Cerebellar cortex (tissue), 1 donor: ENCODE measurements around the gene C18orf63.

Source experiments
- DNase-seq: peaks from one replicate; pipeline ENCODE4 v3.0.0-alpha.2; 2015; ENCODE audit warnings: low spot score

The C18orf63 gene

DNA sequence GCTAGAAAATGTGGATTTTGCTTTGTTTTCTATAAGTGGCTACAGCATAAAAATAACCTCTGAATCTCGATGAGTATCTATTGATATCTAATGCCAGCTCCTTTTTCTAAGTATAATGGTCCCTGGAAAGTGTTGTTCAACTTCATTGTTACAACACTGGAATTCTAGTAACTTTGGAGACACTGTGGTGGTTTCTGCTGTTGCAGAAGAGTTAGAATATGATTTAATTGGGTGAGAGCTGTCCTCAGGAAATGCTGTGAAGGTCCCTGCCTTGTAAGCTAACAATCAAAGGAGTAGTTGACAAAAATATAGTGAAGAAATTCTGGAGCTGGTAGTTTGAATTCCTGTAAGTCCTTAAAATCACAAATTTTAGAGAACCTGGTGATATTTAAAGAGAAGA is 62.1 kb downstream of the C18orf63 start:
- no peak for DNase-seq

DNA sequence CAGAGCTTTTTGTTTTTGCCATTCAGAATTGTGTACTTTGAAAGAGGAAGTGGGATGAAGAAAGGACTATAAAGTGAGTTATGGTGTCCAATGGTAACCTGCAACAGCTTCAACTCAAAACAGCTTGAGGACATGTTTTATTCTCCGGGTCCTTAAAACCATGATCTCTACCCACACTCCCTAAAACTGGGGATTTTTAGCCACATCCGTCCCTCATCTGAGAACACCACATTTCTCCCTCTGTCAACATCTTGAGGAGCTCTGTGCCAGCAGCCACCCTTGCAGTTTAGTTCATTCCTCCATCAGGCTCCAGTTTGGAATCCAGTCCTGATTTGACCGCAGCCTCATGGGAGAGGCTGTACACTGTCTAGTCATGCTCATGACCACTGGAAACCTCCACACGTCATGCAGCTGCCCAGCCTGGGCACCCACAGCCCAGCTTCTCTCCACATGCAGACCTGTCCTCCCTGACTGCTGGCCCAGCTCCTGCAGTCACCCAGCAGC is 62.6 kb downstream of the C18orf63 start:
- DNase-seq = no peak

DNA sequence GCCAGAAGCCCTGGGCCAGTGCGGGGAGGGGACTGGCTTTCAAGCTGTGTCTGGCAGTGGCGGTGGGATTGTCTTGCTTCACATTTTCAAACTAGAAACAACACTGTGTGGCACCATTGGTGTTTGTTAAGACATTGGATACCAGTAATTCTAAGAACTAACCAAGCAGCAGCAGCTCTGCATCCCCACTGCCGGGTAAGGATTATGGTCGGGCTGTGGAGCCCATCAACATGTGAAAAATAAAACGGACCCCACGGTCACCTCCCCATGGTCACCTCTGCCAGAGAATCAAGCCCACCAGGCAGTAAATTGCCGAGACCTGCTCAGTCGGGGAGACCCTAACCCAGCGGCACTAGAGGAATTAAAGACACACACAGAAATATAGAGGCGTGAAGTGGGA is 65.3 kb downstream of the C18orf63 start:
- DNase-seq = no peak

DNA sequence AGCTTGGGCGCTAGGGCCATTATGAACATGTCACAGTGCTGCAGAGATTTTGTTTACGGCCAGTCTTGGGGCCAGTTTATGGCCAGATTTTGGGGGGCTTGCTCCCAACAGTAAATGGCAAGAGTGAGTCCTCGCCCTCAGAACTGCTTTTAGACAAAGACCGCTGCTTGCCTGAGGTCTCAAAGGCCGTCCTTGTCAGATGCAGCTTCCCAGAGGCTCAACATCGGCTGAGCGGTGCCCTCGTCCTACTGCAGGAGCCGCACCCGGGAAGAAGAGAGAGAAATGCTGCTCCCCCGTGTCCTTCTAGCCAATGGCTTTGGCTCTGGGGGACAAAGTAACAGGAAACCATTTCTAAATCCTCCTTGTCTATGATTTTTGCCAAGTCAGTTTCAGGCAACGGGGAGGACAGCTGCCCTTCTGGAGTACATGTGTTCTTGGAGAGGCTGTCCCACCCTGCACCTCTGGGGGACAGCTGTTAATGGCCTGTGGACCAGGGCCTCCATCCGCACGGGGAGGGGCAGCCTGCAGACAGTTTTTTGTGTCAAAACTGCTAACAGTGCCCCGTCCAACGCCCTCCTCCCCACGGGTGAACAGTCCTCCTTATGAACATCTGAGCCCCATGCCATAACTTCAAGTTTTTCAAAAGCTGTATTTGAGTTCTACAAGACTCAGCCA is 66.1 kb downstream of the C18orf63 start:
- no peak for DNase-seq

DNA sequence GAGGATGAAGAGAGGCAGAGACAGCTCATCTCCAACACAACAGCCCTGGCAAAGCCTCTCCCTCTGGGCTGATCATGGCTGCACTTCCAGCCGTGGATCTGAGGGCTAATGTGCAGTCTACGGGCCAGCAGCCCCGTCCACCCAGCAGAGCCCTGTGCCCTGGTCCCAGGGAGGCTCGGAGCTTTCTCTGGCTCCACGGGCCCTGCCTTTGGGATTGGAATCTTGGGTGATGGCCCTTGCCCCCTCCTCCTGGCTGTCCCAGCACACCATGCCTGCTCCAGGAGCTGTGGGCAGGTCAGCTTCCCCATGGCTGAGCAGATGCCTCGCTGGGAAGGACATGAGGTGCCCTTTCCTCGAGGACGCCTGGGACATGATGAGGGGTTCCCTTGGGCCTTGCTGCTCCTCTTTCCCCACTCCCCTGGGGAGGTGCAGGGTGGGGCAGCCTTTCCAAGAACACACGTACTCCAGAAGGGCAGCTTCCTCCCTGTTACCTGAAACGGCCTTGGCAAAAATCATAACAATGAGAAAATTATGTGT is 66.9 kb downstream of the C18orf63 start:
- no peak for DNase-seq

DNA sequence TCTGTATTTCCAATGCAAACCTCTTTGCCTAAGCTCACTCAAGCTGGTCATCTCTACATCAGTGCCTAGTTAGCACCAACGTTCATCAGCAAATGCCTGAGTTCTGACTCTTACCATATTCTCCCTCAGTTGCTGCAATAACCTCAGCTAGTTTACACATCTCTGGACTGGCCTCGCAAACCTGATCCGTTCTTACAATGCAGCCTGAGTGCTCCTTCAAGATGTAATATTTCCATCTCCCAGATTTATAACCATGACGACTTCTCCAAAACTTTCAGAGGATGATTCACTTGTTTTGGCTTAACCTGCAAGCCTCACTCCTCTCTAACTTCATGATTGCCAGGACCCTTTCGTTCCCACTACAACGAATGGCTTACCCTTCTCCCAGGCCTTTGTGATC is 71.7 kb downstream of the C18orf63 start:
- no peak for DNase-seq

DNA sequence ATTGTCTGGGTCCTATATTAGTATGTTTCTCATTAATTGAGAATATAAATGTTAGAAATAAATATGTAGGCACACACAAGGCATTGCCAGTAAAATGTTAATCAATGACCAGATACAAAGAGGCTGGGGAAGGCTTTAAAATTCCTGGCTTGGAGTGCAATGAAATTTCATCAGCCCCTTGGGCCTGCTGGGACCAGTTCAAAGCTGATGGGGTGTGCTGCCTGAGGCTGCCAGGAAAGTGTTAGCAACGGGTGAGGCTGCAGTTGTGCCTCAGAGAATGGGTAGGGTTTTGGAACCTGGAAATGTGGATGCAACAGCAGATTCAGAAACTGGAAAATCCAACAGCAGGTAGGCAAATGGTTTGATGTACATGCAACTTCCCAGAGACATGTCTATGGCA is 72.6 kb downstream of the C18orf63 start:
- no peak for DNase-seq

DNA sequence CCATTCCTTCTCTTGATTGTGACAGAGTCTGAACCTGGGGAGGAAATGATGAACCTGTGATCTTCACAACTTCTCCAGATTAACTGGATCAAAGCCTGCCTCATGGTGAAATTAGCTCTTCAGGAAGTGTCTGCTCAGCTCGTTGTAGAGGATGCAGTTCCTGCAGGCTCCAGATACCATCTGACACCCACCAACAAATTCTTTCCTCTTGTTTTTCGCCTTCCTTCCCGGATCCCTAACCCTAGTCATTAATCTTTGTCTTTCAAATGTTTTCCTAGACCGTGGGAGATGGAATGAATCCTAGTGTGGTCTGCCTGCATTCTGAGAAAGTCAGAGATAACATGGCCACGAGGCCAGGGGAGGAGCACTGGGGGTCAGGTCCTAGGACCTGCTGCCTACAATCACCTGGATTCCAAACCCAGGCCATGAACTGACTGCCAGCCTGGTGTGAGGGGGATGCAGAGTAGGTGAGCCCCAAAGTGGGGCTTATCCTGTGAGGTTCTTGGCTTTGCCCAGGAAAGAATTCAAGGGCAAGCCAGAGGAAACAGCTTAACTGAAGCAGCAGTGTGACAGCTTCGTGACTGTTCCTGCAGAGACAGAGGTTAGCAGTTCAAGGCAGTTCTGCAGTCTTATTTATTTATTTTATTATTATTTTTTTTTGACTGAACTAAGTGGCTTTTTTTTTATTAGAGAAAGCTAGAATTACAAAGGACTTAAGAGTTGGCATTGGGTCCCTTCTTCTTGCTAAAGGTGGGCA is 73.7 kb downstream of the C18orf63 start:
- DNase-seq = no peak

DNA sequence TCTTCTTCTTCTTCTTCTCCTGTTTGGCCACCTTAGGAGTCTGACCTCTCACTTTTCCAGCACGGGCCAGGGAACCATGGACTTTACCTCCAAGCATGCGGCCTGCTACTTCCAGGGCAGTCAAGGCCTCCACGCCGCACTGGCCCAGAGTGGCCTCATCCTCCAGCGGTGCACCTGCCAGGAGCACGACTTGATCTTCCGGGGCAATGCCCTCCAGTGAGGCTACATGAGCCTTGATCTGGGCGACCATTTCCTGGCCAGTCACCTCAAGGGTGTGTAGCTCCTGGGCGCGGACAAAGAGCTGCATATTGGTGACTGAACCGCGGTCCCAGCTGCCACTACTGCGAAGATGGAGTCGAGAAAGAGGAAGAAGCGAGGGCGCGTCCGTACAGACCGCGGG is 74.4 kb downstream of the C18orf63 start:
- no peak for DNase-seq

DNA sequence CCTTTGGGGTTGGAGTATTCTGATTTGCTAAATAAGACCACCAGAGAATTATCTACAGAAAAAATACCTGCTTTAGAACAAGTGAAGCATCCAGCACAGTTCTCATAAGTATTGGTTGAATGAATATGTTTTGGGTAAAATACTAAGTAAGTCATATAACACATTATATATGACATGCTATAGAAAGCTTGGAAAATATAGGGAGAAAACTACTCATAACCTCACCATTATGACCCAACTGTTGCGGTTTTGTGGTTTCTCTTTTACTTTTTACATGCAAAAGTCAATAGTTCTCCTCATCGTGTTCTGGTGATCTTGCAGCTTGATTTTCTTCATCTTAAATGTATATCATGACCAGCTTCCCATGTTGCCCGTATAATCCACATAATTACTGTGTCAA is 75.3 kb downstream of the C18orf63 start:
- DNase-seq = no peak

DNA sequence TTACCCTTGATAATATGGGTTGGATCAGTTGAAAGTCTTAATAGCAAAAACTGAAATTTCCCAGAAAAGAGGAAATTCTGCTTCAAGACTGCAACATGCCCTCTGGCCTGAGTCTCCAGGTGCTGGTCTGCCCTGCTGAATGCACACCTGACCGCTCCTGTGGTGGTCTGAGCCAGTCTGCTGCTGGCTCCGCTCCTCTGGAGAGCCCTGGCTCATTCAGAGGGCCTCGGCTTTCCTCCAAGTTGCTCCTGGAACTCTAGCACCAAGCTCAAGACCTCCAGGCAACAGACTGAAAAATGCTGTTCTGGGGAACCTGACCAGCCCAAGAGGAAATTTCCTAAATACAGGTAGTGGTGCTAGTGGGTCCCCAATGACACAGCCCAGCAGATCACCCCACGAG is 76.7 kb downstream of the C18orf63 start:
- no peak for DNase-seq

DNA sequence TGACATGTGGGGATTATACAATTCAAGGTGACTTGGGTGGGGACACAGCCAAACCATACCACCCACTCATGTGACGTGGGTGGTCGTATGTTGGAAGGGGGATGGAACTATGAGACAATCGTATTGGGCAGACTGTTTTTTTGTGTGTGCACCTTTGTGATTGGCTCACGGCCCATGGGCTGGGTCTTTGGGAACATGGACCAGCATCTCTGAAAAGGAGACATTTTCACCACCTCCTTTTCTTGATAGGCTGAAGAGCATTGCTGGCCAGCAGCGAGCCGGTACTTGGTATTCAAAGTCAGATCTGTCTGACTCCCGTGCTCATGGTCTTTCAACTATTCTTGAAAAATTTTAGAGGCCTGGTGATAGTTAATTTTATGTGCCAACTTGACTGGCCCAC is 79.4 kb downstream of the C18orf63 start:
- no peak for DNase-seq

DNA sequence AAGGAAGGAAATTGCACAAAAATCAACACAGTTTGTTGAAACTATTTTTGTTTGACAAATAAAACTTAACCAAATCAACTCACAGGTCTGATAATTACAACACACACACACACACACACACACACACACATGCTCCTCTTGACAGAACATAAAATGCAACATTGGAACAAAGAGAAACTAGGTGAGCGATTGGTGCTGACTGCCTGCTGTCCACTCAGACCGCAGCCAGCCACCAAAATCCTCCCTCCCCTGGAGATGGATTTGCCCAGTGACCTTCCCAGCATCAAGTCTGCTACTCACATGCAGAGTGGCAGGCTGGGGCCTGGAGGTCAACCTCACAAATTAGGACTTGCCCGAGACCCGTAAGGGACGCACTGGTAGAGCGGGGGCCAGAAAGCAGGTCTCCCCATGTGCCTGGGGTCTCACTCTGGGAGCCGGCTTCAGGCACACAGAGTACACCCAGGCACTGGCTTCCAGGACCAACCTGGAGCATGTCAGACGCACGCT is 80.1 kb downstream of the C18orf63 start:
- DNase-seq = no peak

DNA sequence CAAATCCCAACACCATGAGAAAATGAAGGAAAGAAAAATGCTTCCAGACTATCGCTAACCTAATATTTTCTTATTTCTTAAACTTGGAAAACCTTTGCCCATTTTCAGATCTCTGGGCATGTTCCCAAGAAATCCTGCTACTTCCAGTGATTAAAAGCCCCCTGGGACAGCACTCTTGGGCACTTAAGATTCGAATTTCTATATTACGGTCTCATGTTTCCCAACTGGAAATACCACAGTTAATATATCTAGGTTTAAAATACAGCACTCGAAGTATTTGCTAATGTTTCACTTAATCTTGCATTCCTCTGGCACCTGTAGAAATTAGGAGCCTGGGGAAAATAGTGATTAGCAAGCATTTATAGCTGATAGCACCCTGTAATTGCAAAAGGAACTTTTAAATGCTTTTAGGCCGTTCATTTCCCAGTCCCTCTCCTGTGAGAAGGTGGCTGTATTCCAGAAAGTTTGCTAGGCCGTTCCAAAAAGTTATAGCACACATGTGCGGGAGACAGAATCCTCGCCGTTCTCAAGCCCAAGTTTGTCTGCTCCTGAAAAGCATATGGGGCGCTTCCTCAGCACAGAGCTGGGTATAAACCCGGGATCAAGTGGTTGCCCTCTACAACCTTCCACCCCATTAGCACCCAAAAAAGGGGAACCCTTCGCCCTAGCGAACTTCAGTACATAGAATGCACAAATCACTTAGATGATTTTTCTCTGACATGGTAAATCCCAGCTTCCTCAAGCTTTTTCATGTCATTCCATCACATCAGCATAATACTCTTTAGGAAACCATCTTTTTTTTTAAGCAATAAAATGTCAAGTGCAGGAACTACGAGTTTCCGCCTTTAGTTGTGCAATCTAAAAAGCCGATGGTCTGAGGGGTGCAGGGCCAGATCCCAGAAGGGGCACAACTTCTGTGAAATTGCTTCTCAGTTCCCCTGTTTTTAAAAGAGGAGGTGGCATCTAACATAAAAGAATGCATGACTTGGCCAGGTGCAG is 80.8 kb downstream of the C18orf63 start:
- no peak for DNase-seq

DNA sequence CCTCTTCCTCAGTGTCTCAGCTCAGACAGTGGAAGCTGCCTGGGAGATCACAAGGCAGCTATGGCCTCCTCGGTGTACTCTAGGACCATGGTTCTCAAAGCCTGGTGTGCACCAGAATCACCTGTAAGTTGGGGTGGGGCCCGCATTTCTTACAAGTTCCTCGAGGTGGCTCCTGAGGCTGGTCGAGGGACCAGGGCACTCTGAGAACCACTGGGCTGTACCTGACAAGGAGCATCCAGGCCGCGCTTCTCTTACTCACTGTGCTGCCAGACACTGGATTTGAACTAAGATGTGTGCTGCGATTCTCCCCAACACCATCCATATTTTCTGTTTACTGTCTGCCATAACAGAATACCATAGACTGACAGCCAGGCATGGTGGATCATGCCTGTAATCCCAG is 81.9 kb downstream of the C18orf63 start:
- DNase-seq = no peak

DNA sequence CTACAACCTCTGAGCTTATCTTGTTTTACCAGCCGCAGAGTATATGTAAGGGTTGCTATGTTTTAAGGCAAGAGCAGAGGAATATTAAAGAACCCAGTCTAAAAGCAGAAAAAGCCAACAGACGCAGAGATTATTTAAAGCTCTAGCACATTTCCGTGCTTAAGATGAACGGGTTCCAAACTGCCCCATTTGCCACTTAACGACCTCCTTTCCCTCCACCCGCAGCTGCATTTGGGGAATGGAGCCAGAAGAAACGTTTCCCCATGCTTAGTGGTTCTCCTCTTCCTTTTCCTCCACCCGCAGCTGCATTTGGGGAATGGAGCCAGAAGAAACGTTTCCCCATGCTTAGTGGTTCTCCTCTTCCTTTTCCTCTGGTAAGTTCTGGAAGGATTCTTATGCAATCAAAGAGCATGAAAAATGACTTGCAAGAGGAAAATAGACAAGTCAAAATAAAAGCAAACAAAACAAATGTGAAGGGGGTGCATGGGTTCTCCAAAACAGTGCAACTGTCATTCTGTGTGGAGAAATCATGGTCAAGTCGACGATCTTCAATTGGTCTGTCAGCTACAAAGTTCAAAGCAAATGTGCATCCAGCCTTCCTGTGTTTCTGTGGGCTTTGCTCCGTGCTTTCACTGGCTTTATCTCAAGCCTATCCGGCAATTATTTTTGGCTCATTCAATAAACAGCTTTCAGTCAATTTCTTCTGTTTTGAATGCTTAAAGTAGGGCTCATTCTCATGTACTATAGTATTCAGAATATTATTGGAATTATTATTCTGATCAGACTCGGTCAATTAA is 83.7 kb downstream of the C18orf63 start:
- DNase-seq = no peak

DNA sequence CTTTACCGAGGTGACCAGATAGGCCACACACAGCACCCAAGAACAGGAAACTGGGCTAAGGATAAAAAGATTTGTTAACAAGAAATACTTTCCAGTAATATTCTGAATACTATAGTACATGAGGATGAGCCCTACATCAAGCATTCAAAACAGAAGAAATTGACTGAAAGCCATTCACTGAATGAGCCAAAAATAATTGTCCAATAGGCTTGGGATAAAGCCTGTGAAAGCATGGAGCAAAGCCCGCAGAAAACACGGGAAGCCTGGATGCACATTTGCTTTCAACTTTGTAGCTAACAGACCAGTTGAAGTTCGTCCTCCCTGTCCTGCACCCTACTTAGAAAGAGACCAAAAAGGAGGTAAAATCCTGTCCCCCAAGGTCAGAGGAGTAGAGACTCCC is 85.2 kb downstream of the C18orf63 start:
- DNase-seq = no peak

DNA sequence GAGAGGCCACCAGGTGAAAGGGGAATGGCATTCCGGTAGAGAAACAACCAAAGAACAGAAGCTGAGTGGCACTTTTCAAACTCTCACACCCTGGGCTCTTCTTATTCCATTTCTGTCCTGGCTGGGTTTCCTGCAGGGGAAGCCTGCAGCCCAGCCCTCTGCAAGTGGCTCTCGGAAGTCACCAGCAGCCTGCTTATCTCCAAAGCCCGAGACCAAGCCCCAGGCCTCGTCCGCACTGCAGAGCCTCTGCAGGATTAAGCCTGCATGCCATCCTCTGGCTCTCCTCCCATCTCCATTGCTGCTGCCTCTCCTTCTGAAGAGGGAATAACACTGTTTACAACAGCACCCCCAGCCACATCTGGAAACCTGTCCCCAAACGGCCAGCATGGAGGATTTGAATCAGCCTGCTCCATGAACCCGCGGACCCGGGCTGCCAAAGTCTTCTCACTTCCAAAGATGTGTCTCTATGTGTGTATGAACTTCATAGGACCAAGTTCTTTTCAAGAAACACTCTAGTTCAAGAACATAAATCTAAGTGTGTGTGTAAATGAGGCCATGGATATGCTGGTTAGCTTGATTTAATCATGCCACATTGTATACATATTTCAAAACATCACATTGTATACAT is 87.3 kb downstream of the C18orf63 start:
- no peak for DNase-seq

DNA sequence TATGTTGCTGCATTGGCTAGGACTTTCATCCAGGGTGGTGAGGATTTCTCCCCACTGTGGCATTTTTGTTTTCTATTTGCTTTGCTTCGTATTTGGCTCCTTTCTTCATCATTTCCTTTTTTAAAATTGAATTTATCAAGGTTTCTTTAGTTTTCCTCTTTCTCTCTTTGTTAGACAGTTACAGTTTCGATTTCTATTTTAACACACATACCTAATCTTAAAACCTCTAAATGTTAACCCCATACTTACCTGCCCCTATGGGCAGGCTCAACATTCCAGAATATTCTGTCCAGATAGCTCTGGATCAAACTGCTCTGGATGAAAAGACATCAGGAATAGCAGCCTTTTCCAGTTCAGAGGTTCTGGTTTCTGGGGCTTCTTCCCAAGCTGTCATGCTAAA is 92.2 kb downstream of the C18orf63 start:
- no peak for DNase-seq
